Tibial nerve (tissue), 4 donors: ENCODE results near the gene TAMM41. TPM values are rescaled to one million over a fixed set of nuclear protein-coding genes. Genes with fewer than 3 reads are reported as not detected.

Source experiments
- DNase-seq, 2 donors: peaks; one replicate each; pipeline ENCODE4 v3.0.0-alpha.2; 2019; ENCODE audit warnings: low spot score in 2 of 2
- H3K27ac ChIP-seq, 4 donors: fragments of 200-600 bp; sonication (generic) in 3 of 4; one replicate each; pipeline ENCODE4 v1.5.1; 2017 to 2019; ENCODE audit warnings: mild to moderate bottlenecking in 1 of 4
- H3K27me3 ChIP-seq, 2 donors: fragments of 200-600 bp; sonication (generic) in 1 of 2; one replicate each; pipeline versions ENCODE4 v1.5.1 to v1.6.0; 2017 to 2019
- H3K36me3 ChIP-seq, 3 donors: fragments of 200-600 bp; sonication (generic); one replicate each; pipeline ENCODE4 v1.5.1; 2018 to 2019
- H3K4me1 ChIP-seq, 4 donors: fragments of 200-600 bp; sonication (generic) in 3 of 4; one replicate each; pipeline ENCODE4 v1.5.1; 2017 to 2019
- H3K4me3 ChIP-seq, 4 donors: fragments of 200-600 bp; sonication (generic) in 3 of 4; one replicate each; pipeline ENCODE4 v1.5.1; 2017 to 2019; ENCODE audit warnings: mild to moderate bottlenecking in 1 of 4, moderate library complexity in 1 of 4
- H3K9me3 ChIP-seq, 4 donors: fragments of 200-600 bp; sonication (generic) in 3 of 4; one replicate each; pipeline ENCODE4 v1.5.1; 2017 to 2019
- EP300 ChIP-seq, 2 donors: sonication (generic); formaldehyde crosslinking; IDR thresholded peaks; one replicate each; pipeline ENCODE4 v1.6.1; 2017; ENCODE audit warnings: antibody characterized with exemption in 2 of 2, mild to moderate bottlenecking in 1 of 2
- POLR2A ChIP-seq, 2 donors: fragments of 450-650 bp; IDR thresholded peaks; one replicate each; pipeline ENCODE4 v1.6.1; 2017; ENCODE audit warnings: antibody characterized with exemption in 2 of 2, mild to moderate bottlenecking in 2 of 2, moderate library complexity in 2 of 2
- WGBS, 2 donors: methylation state at CpG; one replicate each; pipeline ENCODE4 v1.1.5; 2018; 5-methylcytosine and 5-hydroxymethylcytosine counted together
- total RNA-seq, 4 donors: library from RNA; depleted of rRNA; stranded (reverse); fragments of >200 nt; gene quantifications; one replicate each; pipeline ENCODE4 v1.1.0, GENCODE V29; 2016
- TF ChIP-seq, protein P1 (sequence below), 5 experiments: fragments of 200-600 bp in 3 of 5; fragments of 450-650 bp in 2 of 5; sonication (generic) in 3 of 5; IDR thresholded peaks; one replicate each; pipeline ENCODE4 v1.5.1; 2016 to 2019; ENCODE audit warnings: antibody characterized with exemption in 5 of 5, mild to moderate bottlenecking in 3 of 5, moderate library complexity in 2 of 5

Gene TAMM41
- total RNA-seq, 4 donors from 2014 or later: 15.5 to 40.8 (median 25.5) TPM

DNA sequence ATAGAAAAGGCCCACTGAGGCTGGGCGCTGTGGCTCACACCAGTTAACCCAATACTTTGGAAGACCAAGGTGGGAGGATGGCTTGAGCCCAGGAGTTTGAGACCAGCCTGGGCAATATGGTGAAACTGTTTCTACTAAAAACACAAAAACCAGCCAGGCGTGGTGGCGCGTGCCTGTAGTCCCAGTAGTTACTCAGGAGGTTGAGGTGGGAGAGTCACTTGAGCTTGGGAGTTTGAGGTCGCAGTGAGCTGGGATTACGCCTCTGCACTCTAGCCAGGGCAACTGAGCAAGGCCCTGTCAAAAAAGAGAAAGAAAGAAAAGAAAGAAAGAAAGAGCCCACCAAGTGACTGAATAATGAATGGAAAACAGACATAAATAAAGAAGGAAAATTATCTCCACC, 32.0 kb downstream of the TAMM41 start:
- Histone ChIP-seq H3K4me3 (no peak overlapping the region), H3K27me3 (no peaks in the 10 kb centered on the region), H3K36me3 (peaks cover 0 to 79% (median 2%) of the 10 kb centered on the region in 3 donors), H3K9me3 (no peaks in the 10 kb centered on the region), H3K4me1 (peaks cover 0 to 3% (median 0%) of the 10 kb centered on the region in 4 donors), H3K27ac (no peak overlapping the region)
- TF ChIP-seq POLR2A (IDR thresholded peaks at IDR 0.05) (no peak), EP300 (IDR thresholded peaks at IDR 0.05) (no peak)
- TF ChIP-seq, protein P1, sequence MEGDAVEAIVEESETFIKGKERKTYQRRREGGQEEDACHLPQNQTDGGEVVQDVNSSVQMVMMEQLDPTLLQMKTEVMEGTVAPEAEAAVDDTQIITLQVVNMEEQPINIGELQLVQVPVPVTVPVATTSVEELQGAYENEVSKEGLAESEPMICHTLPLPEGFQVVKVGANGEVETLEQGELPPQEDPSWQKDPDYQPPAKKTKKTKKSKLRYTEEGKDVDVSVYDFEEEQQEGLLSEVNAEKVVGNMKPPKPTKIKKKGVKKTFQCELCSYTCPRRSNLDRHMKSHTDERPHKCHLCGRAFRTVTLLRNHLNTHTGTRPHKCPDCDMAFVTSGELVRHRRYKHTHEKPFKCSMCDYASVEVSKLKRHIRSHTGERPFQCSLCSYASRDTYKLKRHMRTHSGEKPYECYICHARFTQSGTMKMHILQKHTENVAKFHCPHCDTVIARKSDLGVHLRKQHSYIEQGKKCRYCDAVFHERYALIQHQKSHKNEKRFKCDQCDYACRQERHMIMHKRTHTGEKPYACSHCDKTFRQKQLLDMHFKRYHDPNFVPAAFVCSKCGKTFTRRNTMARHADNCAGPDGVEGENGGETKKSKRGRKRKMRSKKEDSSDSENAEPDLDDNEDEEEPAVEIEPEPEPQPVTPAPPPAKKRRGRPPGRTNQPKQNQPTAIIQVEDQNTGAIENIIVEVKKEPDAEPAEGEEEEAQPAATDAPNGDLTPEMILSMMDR (IDR thresholded peaks at IDR 0.05): no peak
- 93 to 97% methylated on average over 6 of the region's 6 CpGs for WGBS, 2 donors
- no peak for DNase-seq

DNA sequence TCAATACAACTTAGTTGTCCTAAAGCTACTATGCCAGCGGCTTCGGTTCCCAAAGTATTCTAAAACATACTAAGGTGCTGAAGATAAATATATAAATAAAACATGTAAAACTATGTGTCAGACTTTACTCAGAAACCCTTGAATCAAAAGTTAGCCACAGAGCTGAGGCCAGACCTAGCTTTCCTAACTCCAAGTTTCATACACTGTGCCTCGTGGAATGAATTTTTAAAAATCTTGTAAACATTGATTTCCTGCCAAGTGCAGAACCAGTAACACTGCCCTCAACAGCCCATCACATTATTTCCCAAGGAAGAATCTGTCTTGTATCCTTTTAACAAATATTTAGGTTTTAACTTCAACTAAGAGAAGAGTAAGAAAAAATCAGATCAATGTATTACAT, 36.4 kb downstream of the TAMM41 start:
- Histone ChIP-seq H3K4me1 (peaks cover 0 to 3% (median 0%) of the 10 kb centered on the region in 4 donors), H3K9me3 (no peaks in the 10 kb centered on the region), H3K4me3 (no peak overlapping the region), H3K27ac (no peak overlapping the region), H3K36me3 (peaks cover 2 to 76% (median 3%) of the 10 kb centered on the region in 3 donors), H3K27me3 (no peaks in the 10 kb centered on the region)
- WGBS, 2 donors: 65 to 71% methylated on average over 3 of the region's 3 CpGs
- TF ChIP-seq EP300 (IDR thresholded peaks at IDR 0.05): no peak
- TF ChIP-seq POLR2A (IDR thresholded peaks at IDR 0.05): no peak
- TF ChIP-seq, protein P1 (IDR thresholded peaks at IDR 0.05): no peak
- DNase-seq: no peak

DNA sequence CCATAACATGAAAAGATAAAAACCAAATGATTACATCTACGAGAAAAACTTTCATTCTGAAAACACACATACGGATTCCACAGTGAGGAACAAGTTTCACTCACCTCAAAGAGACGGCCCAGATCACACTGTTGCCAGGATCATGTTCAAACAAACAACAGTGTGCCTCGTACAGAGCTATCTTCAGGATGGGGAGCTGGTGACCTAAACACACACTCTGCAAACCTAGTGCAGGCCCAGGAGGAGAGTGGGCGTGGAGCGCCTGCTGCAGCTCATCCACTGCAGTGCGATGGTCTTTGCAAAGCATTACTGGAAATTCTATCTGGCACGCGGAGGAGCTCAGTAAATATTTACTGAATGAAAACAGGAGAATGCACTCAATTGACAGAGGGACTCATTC, 38.5 kb downstream of the TAMM41 start:
- no peak overlapping the region for H3K27ac ChIP-seq
- 71 to 80% methylated on average over 9 of the region's 9 CpGs for WGBS, 2 donors

DNA sequence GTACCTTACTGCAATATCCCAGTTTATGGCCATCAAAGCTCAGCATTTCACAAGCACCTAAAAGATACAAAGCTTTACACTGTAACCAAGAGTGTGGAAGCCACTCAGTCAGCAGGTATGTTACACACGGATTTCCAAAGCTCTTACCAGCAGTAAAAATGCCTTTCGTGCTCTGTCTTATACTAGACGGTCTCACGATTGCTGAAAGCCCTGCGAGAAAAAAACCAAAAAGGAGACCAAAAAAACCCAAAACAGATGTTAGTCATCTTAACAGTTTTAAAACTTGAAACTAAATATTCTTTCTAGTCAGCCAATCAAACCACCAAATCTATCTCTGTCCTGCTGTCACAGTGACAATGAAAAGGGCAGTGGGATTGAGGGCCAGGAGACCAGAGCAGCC, 39.0 kb downstream of the TAMM41 start:
- H3K4me3 ChIP-seq: no peak overlapping the region
- H3K9me3 ChIP-seq: peaks cover 0 to 5% (median under 1%) of the 10 kb centered on the region in 4 donors
- WGBS, 2 donors: 75 to 80% methylated on average over 5 of the region's 5 CpGs
- H3K4me1 ChIP-seq: peaks cover 0 to 3% (median 0%) of the 10 kb centered on the region in 4 donors
- no peak for DNase-seq
- H3K36me3 ChIP-seq: peaks cover under 1 to 68% (median 3%) of the 10 kb centered on the region in 3 donors
- H3K27me3 ChIP-seq: no peaks in the 10 kb centered on the region
- TF ChIP-seq POLR2A (IDR thresholded peaks at IDR 0.05) (no peak), EP300 (IDR thresholded peaks at IDR 0.05) (no peak)
- TF ChIP-seq, protein P1 (IDR thresholded peaks at IDR 0.05): no peak
- no peak overlapping the region for H3K27ac ChIP-seq

More for the DNA sequence above, 38.5 kb downstream of the TAMM41 start:
- Histone ChIP-seq H3K4me1 (peaks cover 0 to 3% (median 0%) of the 10 kb centered on the region in 4 donors), H3K4me3 (no peak overlapping the region), H3K27me3 (no peaks in the 10 kb centered on the region), H3K9me3 (no peaks in the 10 kb centered on the region), H3K36me3 (peaks cover 2 to 68% (median 3%) of the 10 kb centered on the region in 3 donors)
- DNase-seq: no peak
- TF ChIP-seq POLR2A (IDR thresholded peaks at IDR 0.05): no peak
- no peak for TF ChIP-seq EP300 (IDR thresholded peaks at IDR 0.05)
- TF ChIP-seq, protein P1 (IDR thresholded peaks at IDR 0.05): no peak

DNA sequence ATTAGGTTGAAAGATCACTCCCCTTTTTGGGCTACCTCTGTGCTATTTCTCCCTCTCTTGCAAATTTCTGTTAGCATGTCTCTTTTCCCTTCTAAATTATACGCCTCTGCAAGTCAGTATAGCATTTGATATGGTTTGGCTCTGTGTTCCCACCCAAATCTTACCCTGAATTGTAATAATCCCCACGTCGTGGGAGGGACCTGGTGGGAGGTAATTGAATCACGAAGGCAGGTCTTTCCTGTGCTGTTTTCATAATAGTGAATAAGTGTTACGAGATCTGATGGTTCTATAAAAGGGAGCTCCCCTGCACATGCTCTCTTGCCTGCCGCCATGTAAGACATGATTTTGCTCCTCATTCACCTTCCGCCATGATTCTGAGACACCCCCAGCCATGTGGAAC, 41.0 kb downstream of the TAMM41 start:
- Histone ChIP-seq H3K4me3 (no peak overlapping the region), H3K27me3 (no peaks in the 10 kb centered on the region), H3K27ac (no peak overlapping the region), H3K36me3 (peaks cover 0 to 77% (median 9%) of the 10 kb centered on the region in 3 donors), H3K4me1 (peaks cover 0 to 3% (median 0%) of the 10 kb centered on the region in 4 donors), H3K9me3 (peaks cover 0 to 14% (median 2%) of the 10 kb centered on the region in 4 donors)
- TF ChIP-seq, protein P1 (IDR thresholded peaks at IDR 0.05): no peak
- no peak for TF ChIP-seq POLR2A (IDR thresholded peaks at IDR 0.05)
- TF ChIP-seq EP300 (IDR thresholded peaks at IDR 0.05): no peak
- 91 to 94% methylated on average over 7 of the region's 7 CpGs for WGBS, 2 donors
- DNase-seq: no peak
